Neural cell (in vitro differentiated cells): Measurements from ENCODE around the gene BNIP5. TPM values are rescaled to one million over a fixed set of nuclear protein-coding genes. Genes with fewer than 3 reads are reported as not detected.

ENCODE experiments used
- H2AFZ ChIP-seq: fragments of 200-600, 300-800 bp; sonication (generic), shearing (Covaris generic); 2 replicates; pipeline ENCODE4 v1.6.0; 2014; ENCODE audit warnings: low read depth, mild to moderate bottlenecking, antibody characterized with exemption, low read length, moderate library complexity
- H3F3A ChIP-seq: fragments of 200-600 bp; shearing (Covaris generic); 2 replicates; pipeline ENCODE4 v1.6.1; 2016; ENCODE audit warnings: mild to moderate bottlenecking, moderate library complexity, mixed read lengths, antibody characterized with exemption, low read length; ENCODE audit not compliant: insufficient read depth, poor library complexity, severe bottlenecking
- H3K27ac ChIP-seq: fragments of 200-600, 300-800 bp; sonication (generic), shearing (Covaris generic); 2 replicates; pipeline ENCODE4 v1.5.1; 2014; ENCODE audit warnings: mild to moderate bottlenecking, low read length, moderate library complexity
- H3K27me3 ChIP-seq: fragments of 300-800, 200-600 bp; sonication (generic), shearing (Covaris generic); 2 replicates; pipeline ENCODE4 v1.6.0; 2014; ENCODE audit warnings: mild to moderate bottlenecking, low read depth, low read length, moderate library complexity; ENCODE audit not compliant: insufficient read depth
- H3K36me3 ChIP-seq: fragments of 300-800, 200-600 bp; sonication (generic), shearing (Covaris generic); 2 replicates; pipeline ENCODE4 v1.5.1; 2014; ENCODE audit warnings: mild to moderate bottlenecking, antibody characterized with exemption, low read length, moderate library complexity; ENCODE audit not compliant: insufficient read depth
- H3K4me2 ChIP-seq: fragments of 300-800, 200-600 bp; sonication (generic), shearing (Covaris generic); 2 replicates; pipeline ENCODE4 v1.6.0; 2014; ENCODE audit warnings: mild to moderate bottlenecking, low read length
- H3K4me3 ChIP-seq: fragments of 300-800, 200-600 bp; sonication (generic), shearing (Covaris generic); 2 replicates; pipeline ENCODE4 v1.5.1; 2014; ENCODE audit warnings: mild to moderate bottlenecking, low read length, moderate library complexity
- H3K79me2 ChIP-seq: fragments of 200-600 bp; shearing (Covaris generic); replicated peaks from 2 replicates; pipeline ENCODE4 v1.6.0; 2014; ENCODE audit warnings: mild to moderate bottlenecking, low read length, moderate library complexity; ENCODE audit not compliant: insufficient read depth
- H3K9ac ChIP-seq: fragments of 300-800, 200-600 bp; sonication (generic), shearing (Covaris generic); 2 replicates; pipeline ENCODE4 v1.6.1; 2016; ENCODE audit warnings: mild to moderate bottlenecking, low read length, mixed read lengths
- H3K9me2 ChIP-seq: fragments of 200-600 bp; shearing (Covaris generic); 2 replicates; pipeline ENCODE4 v1.6.1; 2016; ENCODE audit warnings: mild to moderate bottlenecking, low read length, mixed read lengths; ENCODE audit not compliant: insufficient read depth
- H3K9me3 ChIP-seq: fragments of 200-600, 300-800 bp; sonication (generic), shearing (Covaris generic); 2 replicates; pipeline ENCODE4 v1.6.1; 2016; ENCODE audit warnings: mild to moderate bottlenecking, mixed run types, low read length, moderate library complexity, mixed read lengths
- H4K20me1 ChIP-seq: fragments of 200-600 bp; shearing (Covaris generic); 2 replicates; pipeline ENCODE4 v1.6.1; 2016; ENCODE audit warnings: mild to moderate bottlenecking, mixed run types; ENCODE audit not compliant: insufficient read depth
- EP300 ChIP-seq: fragments of 450-650 bp; conservative IDR thresholded peaks from 2 replicates; pipeline ENCODE4 v1.6.1; 2014; ENCODE audit warnings: antibody characterized with exemption, mild to moderate bottlenecking, moderate library complexity; ENCODE audit not compliant: poor library complexity, severe bottlenecking
- EZH2 ChIP-seq: fragments of 200-600, 300-800 bp; shearing (Covaris generic), sonication (generic); IDR thresholded peaks from 2 replicates; pipeline ENCODE4 v1.6.1; 2014; ENCODE audit warnings: antibody characterized with exemption, low read length, borderline replicate concordance, mild to moderate bottlenecking; ENCODE audit not compliant: insufficient read depth, poor library complexity, severe bottlenecking
- MXI1 ChIP-seq: fragments of 450-650 bp; conservative IDR thresholded peaks from 2 replicates; pipeline ENCODE4 v1.6.1; 2014; ENCODE audit warnings: antibody characterized with exemption, mild to moderate bottlenecking; ENCODE audit not compliant: poor library complexity, severe bottlenecking
- POLR2AphosphoS5 ChIP-seq: IDR thresholded peaks from 2 replicates; pipeline ENCODE4 v1.6.1; 2012
- RAD21 ChIP-seq: fragments of 450-650 bp; conservative IDR thresholded peaks from 2 replicates; pipeline ENCODE4 v1.6.1; 2014; ENCODE audit warnings: antibody characterized with exemption, mild to moderate bottlenecking, moderate library complexity
- SMC3 ChIP-seq: fragments of 450-650 bp; conservative IDR thresholded peaks from 2 replicates; pipeline ENCODE4 v1.6.1; 2014; ENCODE audit warnings: antibody characterized with exemption, mild to moderate bottlenecking, moderate library complexity; ENCODE audit not compliant: poor library complexity
- TAF1 ChIP-seq: IDR thresholded peaks from 2 replicates; pipeline ENCODE4 v1.6.1; 2012; ENCODE audit warnings: low read depth
- polyA plus RNA-seq: library from polyadenylated mRNA; depleted of rRNA; stranded (reverse); fragments of >200 nt; gene quantifications from 2 replicates; pipeline ENCODE4 v1.2.3, GENCODE V29; 2014
- TF ChIP-seq, protein P1 (sequence below): IDR thresholded peaks from 2 replicates; pipeline ENCODE4 v1.6.1; 2012; ENCODE audit warnings: borderline replicate concordance
- TF ChIP-seq, protein P2 (sequence below): fragments of 450-650 bp; IDR thresholded peaks from 2 replicates; pipeline ENCODE4 v1.5.1; 2014; ENCODE audit warnings: antibody characterized with exemption, mild to moderate bottlenecking, moderate library complexity; ENCODE audit not compliant: poor library complexity, severe bottlenecking

Gene BNIP5
- polyA plus RNA-seq, 1 donor from 2014 or later = not detected

DNA sequence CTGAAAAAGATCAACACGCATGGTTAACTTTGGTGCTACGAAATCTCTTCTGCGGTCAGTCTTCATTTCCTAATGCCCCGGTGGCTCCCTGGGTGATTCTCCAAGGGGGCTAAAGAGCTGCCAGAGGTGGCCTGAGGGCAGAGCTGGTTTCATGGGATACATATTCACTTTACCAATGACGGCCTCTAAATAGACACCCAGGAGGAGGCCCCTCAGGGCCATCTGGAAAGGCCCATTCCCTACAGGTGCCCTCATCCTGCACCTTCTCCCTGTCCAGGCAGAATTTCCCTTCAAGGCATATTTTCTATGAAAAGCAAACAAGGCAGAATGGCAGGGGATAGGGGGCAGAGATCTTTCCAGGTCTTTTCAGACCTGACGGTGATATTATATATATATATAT lies 12.5 kb downstream of the BNIP5 start:
- H3K9me2 ChIP-seq = no peaks in the 10 kb centered on the region
- H3K79me2 ChIP-seq = no peaks in the 10 kb centered on the region
- H3K27me3 ChIP-seq = no peaks in the 10 kb centered on the region
- TF ChIP-seq EP300 (no peak), RAD21 (no peak), TAF1 (no peak), EZH2 (no peak), POLR2AphosphoS5 (no peak)
- TF ChIP-seq, protein P1, sequence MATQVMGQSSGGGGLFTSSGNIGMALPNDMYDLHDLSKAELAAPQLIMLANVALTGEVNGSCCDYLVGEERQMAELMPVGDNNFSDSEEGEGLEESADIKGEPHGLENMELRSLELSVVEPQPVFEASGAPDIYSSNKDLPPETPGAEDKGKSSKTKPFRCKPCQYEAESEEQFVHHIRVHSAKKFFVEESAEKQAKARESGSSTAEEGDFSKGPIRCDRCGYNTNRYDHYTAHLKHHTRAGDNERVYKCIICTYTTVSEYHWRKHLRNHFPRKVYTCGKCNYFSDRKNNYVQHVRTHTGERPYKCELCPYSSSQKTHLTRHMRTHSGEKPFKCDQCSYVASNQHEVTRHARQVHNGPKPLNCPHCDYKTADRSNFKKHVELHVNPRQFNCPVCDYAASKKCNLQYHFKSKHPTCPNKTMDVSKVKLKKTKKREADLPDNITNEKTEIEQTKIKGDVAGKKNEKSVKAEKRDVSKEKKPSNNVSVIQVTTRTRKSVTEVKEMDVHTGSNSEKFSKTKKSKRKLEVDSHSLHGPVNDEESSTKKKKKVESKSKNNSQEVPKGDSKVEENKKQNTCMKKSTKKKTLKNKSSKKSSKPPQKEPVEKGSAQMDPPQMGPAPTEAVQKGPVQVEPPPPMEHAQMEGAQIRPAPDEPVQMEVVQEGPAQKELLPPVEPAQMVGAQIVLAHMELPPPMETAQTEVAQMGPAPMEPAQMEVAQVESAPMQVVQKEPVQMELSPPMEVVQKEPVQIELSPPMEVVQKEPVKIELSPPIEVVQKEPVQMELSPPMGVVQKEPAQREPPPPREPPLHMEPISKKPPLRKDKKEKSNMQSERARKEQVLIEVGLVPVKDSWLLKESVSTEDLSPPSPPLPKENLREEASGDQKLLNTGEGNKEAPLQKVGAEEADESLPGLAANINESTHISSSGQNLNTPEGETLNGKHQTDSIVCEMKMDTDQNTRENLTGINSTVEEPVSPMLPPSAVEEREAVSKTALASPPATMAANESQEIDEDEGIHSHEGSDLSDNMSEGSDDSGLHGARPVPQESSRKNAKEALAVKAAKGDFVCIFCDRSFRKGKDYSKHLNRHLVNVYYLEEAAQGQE = no peak
- no peak overlapping the region for H3K4me3 ChIP-seq
- no peak overlapping the region for H3K4me2 ChIP-seq
- H3K27ac ChIP-seq = no peak overlapping the region
- H3K9ac ChIP-seq = no peak overlapping the region
- H2AFZ ChIP-seq = no peak overlapping the region
- no peaks in the 10 kb centered on the region for H3K36me3 ChIP-seq
- H3F3A ChIP-seq = no peaks in the 10 kb centered on the region
- no peaks in the 10 kb centered on the region for H3K9me3 ChIP-seq
- no peaks in the 10 kb centered on the region for H4K20me1 ChIP-seq

DNA sequence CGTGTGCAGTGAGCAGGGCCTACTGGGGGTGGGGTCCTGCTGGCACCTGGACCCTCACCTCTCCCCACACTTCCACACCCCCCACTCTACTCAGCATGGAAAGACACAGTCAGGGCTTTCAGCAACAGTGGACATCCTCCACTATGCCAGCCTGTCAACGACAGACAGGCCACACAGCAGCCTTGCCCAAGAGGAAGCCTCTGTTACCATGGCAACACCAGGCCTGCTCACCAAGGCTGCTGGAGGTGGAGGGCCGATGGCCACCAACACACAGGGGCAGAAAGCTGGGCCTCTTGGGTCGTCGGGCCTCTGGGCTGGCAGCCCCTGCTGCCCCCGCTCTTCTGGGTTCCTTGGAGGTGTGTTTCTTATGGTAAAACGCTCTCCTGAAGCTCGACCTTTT lies 13.6 kb downstream of the BNIP5 start:
- no peak overlapping the region for H3K4me2 ChIP-seq
- no peaks in the 10 kb centered on the region for H3K27me3 ChIP-seq
- no peak overlapping the region for H2AFZ ChIP-seq
- no peaks in the 10 kb centered on the region for H3K9me3 ChIP-seq
- H3K9ac ChIP-seq = peak overlapping the region; percentile 29
- no peaks in the 10 kb centered on the region for H3K9me2 ChIP-seq
- no peaks in the 10 kb centered on the region for H3K79me2 ChIP-seq
- H3K27ac ChIP-seq = peak overlapping the region; percentile 45
- TF ChIP-seq MXI1 = peak; percentile 23
- TF ChIP-seq SMC3 = peak; percentile 16
- no peak for TF ChIP-seq TAF1
- TF ChIP-seq POLR2AphosphoS5 = no peak
- TF ChIP-seq EZH2 = no peak
- TF ChIP-seq RAD21 = no peak
- no peak for TF ChIP-seq EP300
- TF ChIP-seq, protein P1 = no peak
- TF ChIP-seq, protein P2, sequence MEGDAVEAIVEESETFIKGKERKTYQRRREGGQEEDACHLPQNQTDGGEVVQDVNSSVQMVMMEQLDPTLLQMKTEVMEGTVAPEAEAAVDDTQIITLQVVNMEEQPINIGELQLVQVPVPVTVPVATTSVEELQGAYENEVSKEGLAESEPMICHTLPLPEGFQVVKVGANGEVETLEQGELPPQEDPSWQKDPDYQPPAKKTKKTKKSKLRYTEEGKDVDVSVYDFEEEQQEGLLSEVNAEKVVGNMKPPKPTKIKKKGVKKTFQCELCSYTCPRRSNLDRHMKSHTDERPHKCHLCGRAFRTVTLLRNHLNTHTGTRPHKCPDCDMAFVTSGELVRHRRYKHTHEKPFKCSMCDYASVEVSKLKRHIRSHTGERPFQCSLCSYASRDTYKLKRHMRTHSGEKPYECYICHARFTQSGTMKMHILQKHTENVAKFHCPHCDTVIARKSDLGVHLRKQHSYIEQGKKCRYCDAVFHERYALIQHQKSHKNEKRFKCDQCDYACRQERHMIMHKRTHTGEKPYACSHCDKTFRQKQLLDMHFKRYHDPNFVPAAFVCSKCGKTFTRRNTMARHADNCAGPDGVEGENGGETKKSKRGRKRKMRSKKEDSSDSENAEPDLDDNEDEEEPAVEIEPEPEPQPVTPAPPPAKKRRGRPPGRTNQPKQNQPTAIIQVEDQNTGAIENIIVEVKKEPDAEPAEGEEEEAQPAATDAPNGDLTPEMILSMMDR = no peak
- H3F3A ChIP-seq = no peaks in the 10 kb centered on the region
- no peaks in the 10 kb centered on the region for H3K36me3 ChIP-seq
- no peak overlapping the region for H3K4me3 ChIP-seq
- no peaks in the 10 kb centered on the region for H4K20me1 ChIP-seq
